H9 (cell line): ENCODE measurements around the gene KCNN3. TPM values are rescaled to one million over a fixed set of nuclear protein-coding genes. Genes with fewer than 3 reads are reported as not detected.

ENCODE experiments used
- DNase-seq: peaks from one replicate; pipeline ENCODE4 v3.0.0-alpha.2; 2017
- H2AFZ ChIP-seq: one replicate; pipeline ENCODE4 v1.6.1; 2013; ENCODE audit warnings: mild to moderate bottlenecking, low read length, control low read depth, moderate library complexity
- H2AK5ac ChIP-seq: 2 replicates; pipeline ENCODE4 v1.6.1; 2013; ENCODE audit warnings: low read length, control low read depth, mixed read lengths; ENCODE audit not compliant: insufficient read length
- H2BK120ac ChIP-seq: one replicate; pipeline ENCODE4 v1.6.1; 2013; ENCODE audit warnings: low read depth, mild to moderate bottlenecking, low read length, control low read depth, inconsistent platforms; ENCODE audit not compliant: poor library complexity, severe bottlenecking
- H2BK12ac ChIP-seq: 2 replicates; pipeline ENCODE4 v1.6.1; 2013; ENCODE audit warnings: low read length, control low read depth, mixed read lengths, low read depth; ENCODE audit not compliant: insufficient read length
- H2BK15ac ChIP-seq: 2 replicates; pipeline ENCODE4 v1.6.1; 2013; ENCODE audit warnings: low read depth, low read length, control low read depth
- H2BK20ac ChIP-seq: one replicate; pipeline ENCODE4 v1.6.1; 2013; ENCODE audit warnings: low read depth, mild to moderate bottlenecking, low read length, control low read depth, inconsistent platforms; ENCODE audit not compliant: poor library complexity, severe bottlenecking
- H2BK5ac ChIP-seq: 2 replicates; pipeline ENCODE4 v1.6.1; 2013; ENCODE audit warnings: low read length, control low read depth, mixed read lengths; ENCODE audit not compliant: insufficient read length
- H3K14ac ChIP-seq: 2 replicates; pipeline ENCODE4 v1.6.1; 2013; ENCODE audit warnings: low read length, control low read depth; ENCODE audit not compliant: insufficient read depth
- H3K18ac ChIP-seq: 2 replicates; pipeline ENCODE4 v1.6.1; 2013; ENCODE audit warnings: low read depth, mild to moderate bottlenecking, mixed read lengths, low read length, control low read depth; ENCODE audit not compliant: insufficient read length
- H3K23ac ChIP-seq: 2 replicates; pipeline ENCODE4 v1.6.1; 2013; ENCODE audit warnings: low read length, control low read depth, mixed read lengths, low read depth; ENCODE audit not compliant: insufficient read length
- H3K23me2 ChIP-seq: 2 replicates; pipeline ENCODE4 v1.6.1; 2013; ENCODE audit warnings: low read depth, mild to moderate bottlenecking, mixed read lengths, low read length, control low read depth; ENCODE audit not compliant: insufficient read length, poor library complexity, severe bottlenecking
- H3K27ac ChIP-seq: 2 replicates; pipeline ENCODE4 v1.5.1; 2013; ENCODE audit warnings: low read length, control low read depth, mixed read lengths, low read depth; ENCODE audit not compliant: insufficient read length
- H3K27me3 ChIP-seq: 2 replicates; pipeline ENCODE4 v1.6.1; 2013; ENCODE audit warnings: low read length, control low read depth, inconsistent platforms; ENCODE audit not compliant: insufficient read depth
- H3K4ac ChIP-seq: 2 replicates; pipeline ENCODE4 v1.6.1; 2013; ENCODE audit warnings: low read depth, mild to moderate bottlenecking, control low read depth, inconsistent platforms, low read length, moderate library complexity
- H3K4me1 ChIP-seq: 2 replicates; pipeline ENCODE4 v1.6.1; 2013; ENCODE audit warnings: low read length, control low read depth, inconsistent platforms; ENCODE audit not compliant: insufficient read depth
- H3K4me2 ChIP-seq: 2 replicates; pipeline ENCODE4 v1.6.1; 2013; ENCODE audit warnings: low read length, control low read depth, mixed read lengths; ENCODE audit not compliant: insufficient read length, insufficient read depth
- H3K56ac ChIP-seq: 2 replicates; pipeline ENCODE4 v1.6.1; 2013; ENCODE audit warnings: low read depth, mild to moderate bottlenecking, mixed read lengths, low read length, control low read depth; ENCODE audit not compliant: insufficient read length
- H3K79me1 ChIP-seq: 2 replicates; pipeline ENCODE4 v1.6.1; 2013; ENCODE audit warnings: low read depth, mild to moderate bottlenecking, moderate library complexity, low read length, control low read depth, inconsistent platforms; ENCODE audit not compliant: insufficient read depth, poor library complexity, severe bottlenecking
- H3K79me2 ChIP-seq: 2 replicates; pipeline ENCODE4 v1.6.1; 2013; ENCODE audit warnings: low read length, control low read depth, inconsistent platforms; ENCODE audit not compliant: insufficient read depth
- H3K9ac ChIP-seq: 2 replicates; pipeline ENCODE4 v1.6.1; 2013; ENCODE audit warnings: low read length, control low read depth, mixed read lengths; ENCODE audit not compliant: insufficient read length; ENCODE audit errors: extremely low read depth
- H3K9me3 ChIP-seq: one replicate; pipeline ENCODE4 v1.6.1; 2013; ENCODE audit warnings: low read depth, low read length, inconsistent platforms; ENCODE audit not compliant: control insufficient read depth
- H3T11ph ChIP-seq: one replicate; pipeline ENCODE4 v1.6.1; 2013; ENCODE audit warnings: mild to moderate bottlenecking, low read length, control low read depth, inconsistent platforms
- H4K20me1 ChIP-seq: one replicate; pipeline ENCODE4 v1.6.1; 2013; ENCODE audit not compliant: control insufficient read depth, insufficient read length, insufficient read depth
- H4K5ac ChIP-seq: 2 replicates; pipeline ENCODE4 v1.6.1; 2013; ENCODE audit warnings: low read depth, mild to moderate bottlenecking, mixed read lengths, low read length, control low read depth; ENCODE audit not compliant: insufficient read length
- H4K8ac ChIP-seq: replicated peaks from 2 replicates; pipeline ENCODE4 v1.6.1; 2013; ENCODE audit warnings: low read length, control low read depth, mixed read lengths, low read depth; ENCODE audit not compliant: insufficient read length
- H4K91ac ChIP-seq: 2 replicates; pipeline ENCODE4 v1.6.1; 2013; ENCODE audit warnings: low read depth, mild to moderate bottlenecking, moderate library complexity, mixed read lengths, low read length, control low read depth; ENCODE audit not compliant: insufficient read length
- H3K27ac Mint-ChIP-seq, 3 experiments: 2 replicates in 2 of 3; 3 replicates in 1 of 3; pipeline ENCODE4 v1.8.0; 2020 to 2021; ENCODE audit warnings: mixed read lengths in 3 of 3, mild to moderate bottlenecking in 1 of 3, moderate library complexity in 1 of 3
- H3K27me3 Mint-ChIP-seq: 2 replicates; pipeline ENCODE4 v1.8.0; 2021; ENCODE audit warnings: low read depth, mild to moderate bottlenecking, moderate library complexity, mixed read lengths
- H3K36me3 Mint-ChIP-seq, 3 experiments: 2 replicates in 2 of 3; 3 replicates in 1 of 3; pipeline ENCODE4 v1.8.0; 2020 to 2021; ENCODE audit warnings: low read depth in 3 of 3, mixed read lengths in 3 of 3; ENCODE audit not compliant: insufficient read depth in 1 of 3
- H3K4me1 Mint-ChIP-seq, 2 experiments: 2 replicates each; pipeline ENCODE4 v1.8.0; 2020; ENCODE audit warnings: mixed read lengths in 2 of 2
- H3K4me3 Mint-ChIP-seq, 2 experiments: 2 replicates in 1 of 2; 3 replicates in 1 of 2; pipeline ENCODE4 v1.8.0; 2020 to 2021; ENCODE audit warnings: mild to moderate bottlenecking in 2 of 2, mixed read lengths in 2 of 2, moderate library complexity in 1 of 2
- H3K9me3 Mint-ChIP-seq, 2 experiments: 2 replicates in 1 of 2; 3 replicates in 1 of 2; pipeline ENCODE4 v1.8.0; 2020; ENCODE audit warnings: mild to moderate bottlenecking in 2 of 2, mixed read lengths in 2 of 2, moderate library complexity in 1 of 2
- WGBS: extraction: QIAGEN DNeasy Blood & Tissue Kit; methylation state at CpG from one replicate; pipeline ENCODE4 v1.1.7; 2013; ENCODE audit warnings: missing lambda C conversion rate, low lambda C conversion rate, mixed read lengths; ENCODE audit not compliant: insufficient read length; ENCODE audit errors: extremely low coverage; 5-methylcytosine and 5-hydroxymethylcytosine counted together
- total RNA-seq: library from RNA; stranded (reverse); gene quantifications from 2 replicates; pipeline ENCODE4 v1.2.1, GENCODE V29; 2021
- TF ChIP-seq, protein P1 (sequence below): fragments of 200-600 bp; sonication (generic); conservative IDR thresholded peaks from 3 replicates; pipeline ENCODE4 v1.8.0; 2021; ENCODE audit warnings: antibody characterized with exemption, mild to moderate bottlenecking

The KCNN3 gene
- total RNA-seq, 1 experiment from 2014 or later: 0.83 TPM

GRCh38 chr1:154748405-154748775 is 121.7 kb downstream of the KCNN3 start:
- TF ChIP-seq, protein P1, sequence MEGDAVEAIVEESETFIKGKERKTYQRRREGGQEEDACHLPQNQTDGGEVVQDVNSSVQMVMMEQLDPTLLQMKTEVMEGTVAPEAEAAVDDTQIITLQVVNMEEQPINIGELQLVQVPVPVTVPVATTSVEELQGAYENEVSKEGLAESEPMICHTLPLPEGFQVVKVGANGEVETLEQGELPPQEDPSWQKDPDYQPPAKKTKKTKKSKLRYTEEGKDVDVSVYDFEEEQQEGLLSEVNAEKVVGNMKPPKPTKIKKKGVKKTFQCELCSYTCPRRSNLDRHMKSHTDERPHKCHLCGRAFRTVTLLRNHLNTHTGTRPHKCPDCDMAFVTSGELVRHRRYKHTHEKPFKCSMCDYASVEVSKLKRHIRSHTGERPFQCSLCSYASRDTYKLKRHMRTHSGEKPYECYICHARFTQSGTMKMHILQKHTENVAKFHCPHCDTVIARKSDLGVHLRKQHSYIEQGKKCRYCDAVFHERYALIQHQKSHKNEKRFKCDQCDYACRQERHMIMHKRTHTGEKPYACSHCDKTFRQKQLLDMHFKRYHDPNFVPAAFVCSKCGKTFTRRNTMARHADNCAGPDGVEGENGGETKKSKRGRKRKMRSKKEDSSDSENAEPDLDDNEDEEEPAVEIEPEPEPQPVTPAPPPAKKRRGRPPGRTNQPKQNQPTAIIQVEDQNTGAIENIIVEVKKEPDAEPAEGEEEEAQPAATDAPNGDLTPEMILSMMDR: no peak
- Histone ChIP-seq H2BK15ac (no peak overlapping the region), H3K79me1 (no peaks in the 10 kb centered on the region), H2BK12ac (no peak overlapping the region), H3K79me2 (no peaks in the 10 kb centered on the region), H2AK5ac (no peak overlapping the region), H2AFZ (no peak overlapping the region), H3K4ac (no peak overlapping the region), H2BK5ac (no peak overlapping the region), H4K91ac (no peak overlapping the region), H3K4me1 (peaks cover 9% of the 10 kb centered on the region; the same call in 1 of the 2 replicates), H3K23me2 (no peaks in the 10 kb centered on the region), H2BK20ac (no peak overlapping the region), H3K27me3 (no peaks in the 10 kb centered on the region), H4K8ac (no peak overlapping the region), H3K18ac (no peak overlapping the region), H3K56ac (no peak overlapping the region), H3T11ph (no peak overlapping the region), H3K4me2 (no peak overlapping the region), H3K14ac (no peak overlapping the region), H3K9ac (no peak overlapping the region), H3K23ac (no peak overlapping the region), H2BK120ac (no peak overlapping the region), H4K20me1 (no peaks in the 10 kb centered on the region), H3K27ac (no peak overlapping the region), H4K5ac (no peak overlapping the region), H3K9me3 (no peaks in the 10 kb centered on the region)
- no peak for DNase-seq
- Mint-ChIP-seq H3K27ac (no peak overlapping the region; a peak in 1 of 7 replicates), H3K4me1 (peaks cover 59 to 67% of the 10 kb centered on the region in 2 experiments), H3K9me3 (no peaks in the 10 kb centered on the region), H3K4me3 (no peak overlapping the region), H3K36me3 (no peaks in the 10 kb centered on the region), H3K27me3 (peaks cover 4% of the 10 kb centered on the region; the same call in 1 of the 2 replicates)
- WGBS: no CpG with 5 or more reads among the region's 2 CpGs
